ENCODE measurements around the gene BDKRB2. TPM values are rescaled to one million over a fixed set of nuclear protein-coding genes. Genes with fewer than 3 reads are reported as not detected.

BDKRB2 gene
- total RNA-seq, 1 experiment from 2014 or later = 0.15 TPM

GRCh38 chr14:96162265-96162664 is 42.4 kb upstream of the BDKRB2 start:
- Histone ChIP-seq H2BK20ac (ENCODE audit: low read depth, low read length, poor library complexity, severe bottlenecking) (no peak overlapping the region), H4K20me1 (ENCODE audit: control insufficient read depth, insufficient read depth, insufficient read length) (no peaks in the 10 kb centered on the region), H3K79me1 (ENCODE audit: insufficient read depth, low read depth, low read length, poor library complexity, severe bottlenecking) (no peaks in the 10 kb centered on the region), H3K79me2 (ENCODE audit: insufficient read depth, low read length) (no peaks in the 10 kb centered on the region), H3K27ac (ENCODE audit: insufficient read length, low read depth, low read length) (no peak overlapping the region), H2BK15ac (ENCODE audit: low read depth, low read length) (no peak overlapping the region), H3K23ac (ENCODE audit: insufficient read length, low read depth, low read length) (no peak overlapping the region), H3K4ac (ENCODE audit: low read depth, low read length) (no peak overlapping the region), H3T11ph (ENCODE audit: low read length) (no peak overlapping the region), H3K9ac (ENCODE audit: extremely low read depth, insufficient read length, low read length) (no peak overlapping the region), H4K8ac (replicated peaks; ENCODE audit: insufficient read length, low read depth, low read length) (no peak overlapping the region), H3K18ac (ENCODE audit: insufficient read length, low read depth, low read length) (no peak overlapping the region), H3K9me3 (ENCODE audit: control insufficient read depth, low read depth, low read length) (no peaks in the 10 kb centered on the region), H2AFZ (ENCODE audit: low read length) (no peak overlapping the region), H3K27me3 (ENCODE audit: insufficient read depth, low read length) (no peaks in the 10 kb centered on the region; the same call in 1 of the 2 replicates), H4K91ac (ENCODE audit: insufficient read length, low read depth, low read length) (no peak overlapping the region), H2BK120ac (ENCODE audit: low read depth, low read length, poor library complexity, severe bottlenecking) (no peak overlapping the region), H3K56ac (ENCODE audit: insufficient read length, low read depth, low read length) (no peak overlapping the region), H3K4me1 (ENCODE audit: insufficient read depth, low read length) (no peaks in the 10 kb centered on the region), H2BK12ac (ENCODE audit: insufficient read length, low read depth, low read length) (no peak overlapping the region), H3K14ac (ENCODE audit: insufficient read depth, low read length) (no peak overlapping the region), H4K5ac (ENCODE audit: insufficient read length, low read depth, low read length) (no peak overlapping the region), H2BK5ac (ENCODE audit: insufficient read length, low read length) (no peak overlapping the region), H3K23me2 (ENCODE audit: insufficient read length, low read depth, low read length, poor library complexity, severe bottlenecking) (no peaks in the 10 kb centered on the region), H2AK5ac (ENCODE audit: insufficient read length, low read length) (no peak overlapping the region), H3K4me2 (ENCODE audit: insufficient read depth, insufficient read length, low read length) (no peak overlapping the region)
- Mint-ChIP-seq H3K4me1 (peaks cover 0 to 3% of the 10 kb centered on the region in 2 experiments; a peak in 1 of 4 replicates), H3K27me3 (ENCODE audit: low read depth) (peaks cover 4% of the 10 kb centered on the region), H3K9me3 (no peaks in the 10 kb centered on the region), H3K27ac (peak overlapping the region in 1 of 3 experiments; percentile 26; a peak in 1 of 7 replicates), H3K36me3 (ENCODE audit: insufficient read depth in 1 of 3, low read depth in 3 of 3) (no peaks in the 10 kb centered on the region), H3K4me3 (no peak overlapping the region)
- no CpG with 5 or more reads among the region's 6 CpGs for WGBS (ENCODE audit: extremely low coverage, insufficient read length, low lambda C conversion rate)
- peak; percentile 3 for DNase-seq
- no peak for TF ChIP-seq CTCF (conservative IDR thresholded peaks at IDR 0.05)
